Keratinocyte (primary cell): ENCODE data around the gene IQGAP3. TPM values are rescaled to one million over a fixed set of nuclear protein-coding genes. Genes with fewer than 3 reads are reported as not detected.
A peak's percentile ranks its signal among the peaks of the same experiment; 100 is the strongest.

ENCODE experiments used
- DNase-seq: peaks from one replicate; pipeline ENCODE4 v3.0.0-alpha.2; 2011; ENCODE audit warnings: low read depth, missing footprints, low spot score
- FAIRE-seq: peaks from 2 replicates; lab custom pipeline; 2011; peaks lifted over from hg19 to GRCh38; lab: Jason Lieb, UNC
- H2AFZ ChIP-seq: 2 replicates; pipeline ENCODE4 v1.6.0; 2012; ENCODE audit warnings: low read length, control low read depth, inconsistent platforms; ENCODE audit not compliant: control insufficient read depth
- H3K27ac ChIP-seq: 2 replicates; pipeline ENCODE4 v1.5.1; 2011; ENCODE audit warnings: low read length; ENCODE audit not compliant: control insufficient read depth, insufficient read depth
- H3K27me3 ChIP-seq: 3 replicates; pipeline ENCODE4 v1.6.0; 2011; ENCODE audit warnings: low read length; ENCODE audit not compliant: control insufficient read depth, insufficient read depth; ENCODE audit errors: extremely low read depth
- H3K36me3 ChIP-seq, 2 experiments: 2 replicates in 1 of 2; 3 replicates in 1 of 2; pipeline ENCODE4 v1.5.1; 2011; ENCODE audit warnings: low read length in 2 of 2, mild to moderate bottlenecking in 1 of 2; ENCODE audit not compliant: control insufficient read depth in 2 of 2, insufficient read depth in 2 of 2; ENCODE audit errors: extremely low read depth in 1 of 2
- H3K4me1 ChIP-seq: 3 replicates; pipeline ENCODE4 v1.5.1; 2011; ENCODE audit warnings: low read length; ENCODE audit not compliant: control insufficient read depth, insufficient read depth; ENCODE audit errors: extremely low read depth
- H3K4me2 ChIP-seq: 3 replicates; pipeline ENCODE4 v1.6.0; 2011; ENCODE audit warnings: low read depth, low read length; ENCODE audit not compliant: control insufficient read depth, insufficient read depth; ENCODE audit errors: extremely low read depth
- H3K4me3 ChIP-seq, 3 experiments: fragments of 200-600 bp in 1 of 3; sonication (generic) in 1 of 3; 2 replicates in 2 of 3; 3 replicates in 1 of 3; pipeline ENCODE4 v1.5.1; 2011 to 2016; ENCODE audit warnings: low read length in 3 of 3, mild to moderate bottlenecking in 3 of 3, control low read depth in 2 of 3, inconsistent platforms in 1 of 3, low read depth in 1 of 3, mixed read lengths in 1 of 3, mixed run types in 1 of 3, moderate library complexity in 1 of 3; ENCODE audit not compliant: control insufficient read depth in 2 of 3, insufficient read depth in 2 of 3; ENCODE audit errors: extremely low read depth in 1 of 3
- H3K79me2 ChIP-seq: 2 replicates; pipeline ENCODE4 v1.6.0; 2012; ENCODE audit warnings: low read length; ENCODE audit not compliant: control insufficient read depth, insufficient read depth
- H3K9ac ChIP-seq: 3 replicates; pipeline ENCODE4 v1.6.0; 2011; ENCODE audit warnings: low read length; ENCODE audit not compliant: control insufficient read depth, insufficient read depth; ENCODE audit errors: extremely low read depth
- H3K9me1 ChIP-seq: 3 replicates; pipeline ENCODE4 v1.6.0; 2011; ENCODE audit warnings: low read length; ENCODE audit not compliant: control insufficient read depth, insufficient read depth; ENCODE audit errors: extremely low read depth
- H3K9me3 ChIP-seq: 2 replicates; pipeline ENCODE4 v1.5.1; 2012; ENCODE audit warnings: low read depth, low read length; ENCODE audit not compliant: control insufficient read depth
- H4K20me1 ChIP-seq: 3 replicates; pipeline ENCODE4 v1.6.0; 2011; ENCODE audit warnings: low read length; ENCODE audit not compliant: control insufficient read depth, insufficient read depth; ENCODE audit errors: extremely low read depth
- EZH2 ChIP-seq: IDR thresholded peaks from one replicate; pipeline ENCODE4 v1.6.1; 2012; ENCODE audit warnings: inconsistent platforms, mild to moderate bottlenecking, low read length, moderate library complexity
- dilution Hi-C: fragments of 300-500 bp; cut with MboI; formaldehyde crosslinking; loops from one replicate; pipeline ENCODE4 v1.7.0; 2020; ENCODE audit warnings: low sequenced_read_pairs; ENCODE audit not compliant: extremely low pct_ligation_motif_present
- polyA plus RNA-seq, 5 experiments: library from polyadenylated mRNA; depleted of rRNA in 3 of 5; stranded (reverse) in 3 of 5; stranded (forward) in 1 of 5; unstranded in 1 of 5; fragments of >200 nt; gene quantifications; 1 replicate in 1 of 5; 2 replicates in 3 of 5; 3 replicates in 1 of 5; pipeline versions ENCODE4 v1.2.1 to v1.2.3, GENCODE V29; 2011 to 2012; ENCODE audit warnings: missing spikeins in 2 of 5, low read depth in 1 of 5, low replicate concordance in 1 of 5
- TF ChIP-seq, protein P1 (sequence below), 3 experiments: IDR thresholded peaks in 1 of 3; conservative IDR thresholded peaks in 1 of 3; optimal IDR thresholded peaks in 1 of 3; 2 replicates in 2 of 3; 3 replicates in 1 of 3; pipeline versions ENCODE3 to v1.5.1; 2011; ENCODE audit warnings: low read length in 3 of 3, mild to moderate bottlenecking in 3 of 3, moderate library complexity in 2 of 3, control low read depth in 1 of 3, inconsistent platforms in 1 of 3; ENCODE audit not compliant: insufficient read depth in 2 of 3; ENCODE audit errors: extremely low read depth in 1 of 3

IQGAP3 gene
- polyA plus RNA-seq, 1 donor (not counting 4 experiments of a cell fraction or from before 2014, with no cell fraction given): 5.3 TPM

DNA sequence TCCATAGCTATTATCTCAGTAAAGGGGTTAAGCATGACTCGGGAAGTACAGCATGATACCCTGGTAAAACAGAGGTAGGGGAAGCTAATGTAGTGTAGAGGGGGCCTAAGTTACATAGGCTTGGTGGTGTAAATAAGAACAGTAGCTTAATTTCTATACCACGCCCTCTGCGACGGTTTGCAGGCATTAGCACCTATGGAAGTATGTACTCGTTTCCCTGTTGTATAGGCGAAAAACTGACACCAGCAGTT is 18.7 kb upstream of the IQGAP3 start:
- Histone ChIP-seq H2AFZ (peak overlapping the region; percentile 99), H3K4me2 (peak overlapping the region; percentile 99), H3K9me1 (no peaks in the 10 kb centered on the region), H3K4me3 (peak overlapping the region; percentile 73 to 88 (median 88)), H3K27me3 (no peaks in the 10 kb centered on the region), H3K9me3 (no peaks in the 10 kb centered on the region), H4K20me1 (no peaks in the 10 kb centered on the region), H3K27ac (peak overlapping the region; percentile 87), H3K4me1 (peaks cover 13% of the 10 kb centered on the region), H3K79me2 (peaks cover 11% of the 10 kb centered on the region), H3K9ac (peak overlapping the region; percentile 86), H3K36me3 (peaks cover 20 to 24% of the 10 kb centered on the region in 2 experiments)
- FAIRE-seq (peak; percentile 17), DNase-seq (no peak)
- dilution Hi-C loops: no loop called here
- TF ChIP-seq, protein P1, sequence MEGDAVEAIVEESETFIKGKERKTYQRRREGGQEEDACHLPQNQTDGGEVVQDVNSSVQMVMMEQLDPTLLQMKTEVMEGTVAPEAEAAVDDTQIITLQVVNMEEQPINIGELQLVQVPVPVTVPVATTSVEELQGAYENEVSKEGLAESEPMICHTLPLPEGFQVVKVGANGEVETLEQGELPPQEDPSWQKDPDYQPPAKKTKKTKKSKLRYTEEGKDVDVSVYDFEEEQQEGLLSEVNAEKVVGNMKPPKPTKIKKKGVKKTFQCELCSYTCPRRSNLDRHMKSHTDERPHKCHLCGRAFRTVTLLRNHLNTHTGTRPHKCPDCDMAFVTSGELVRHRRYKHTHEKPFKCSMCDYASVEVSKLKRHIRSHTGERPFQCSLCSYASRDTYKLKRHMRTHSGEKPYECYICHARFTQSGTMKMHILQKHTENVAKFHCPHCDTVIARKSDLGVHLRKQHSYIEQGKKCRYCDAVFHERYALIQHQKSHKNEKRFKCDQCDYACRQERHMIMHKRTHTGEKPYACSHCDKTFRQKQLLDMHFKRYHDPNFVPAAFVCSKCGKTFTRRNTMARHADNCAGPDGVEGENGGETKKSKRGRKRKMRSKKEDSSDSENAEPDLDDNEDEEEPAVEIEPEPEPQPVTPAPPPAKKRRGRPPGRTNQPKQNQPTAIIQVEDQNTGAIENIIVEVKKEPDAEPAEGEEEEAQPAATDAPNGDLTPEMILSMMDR (optimal IDR thresholded peaks at IDR 0.05 in 1 of 3, IDR thresholded peaks at IDR 0.05 in 1 of 3, conservative IDR thresholded peaks at IDR 0.05 in 1 of 3; ENCODE audit: extremely low read depth in 1 of 3, insufficient read depth in 2 of 3, low read length in 3 of 3): no peak
- no peak for TF ChIP-seq EZH2

DNA sequence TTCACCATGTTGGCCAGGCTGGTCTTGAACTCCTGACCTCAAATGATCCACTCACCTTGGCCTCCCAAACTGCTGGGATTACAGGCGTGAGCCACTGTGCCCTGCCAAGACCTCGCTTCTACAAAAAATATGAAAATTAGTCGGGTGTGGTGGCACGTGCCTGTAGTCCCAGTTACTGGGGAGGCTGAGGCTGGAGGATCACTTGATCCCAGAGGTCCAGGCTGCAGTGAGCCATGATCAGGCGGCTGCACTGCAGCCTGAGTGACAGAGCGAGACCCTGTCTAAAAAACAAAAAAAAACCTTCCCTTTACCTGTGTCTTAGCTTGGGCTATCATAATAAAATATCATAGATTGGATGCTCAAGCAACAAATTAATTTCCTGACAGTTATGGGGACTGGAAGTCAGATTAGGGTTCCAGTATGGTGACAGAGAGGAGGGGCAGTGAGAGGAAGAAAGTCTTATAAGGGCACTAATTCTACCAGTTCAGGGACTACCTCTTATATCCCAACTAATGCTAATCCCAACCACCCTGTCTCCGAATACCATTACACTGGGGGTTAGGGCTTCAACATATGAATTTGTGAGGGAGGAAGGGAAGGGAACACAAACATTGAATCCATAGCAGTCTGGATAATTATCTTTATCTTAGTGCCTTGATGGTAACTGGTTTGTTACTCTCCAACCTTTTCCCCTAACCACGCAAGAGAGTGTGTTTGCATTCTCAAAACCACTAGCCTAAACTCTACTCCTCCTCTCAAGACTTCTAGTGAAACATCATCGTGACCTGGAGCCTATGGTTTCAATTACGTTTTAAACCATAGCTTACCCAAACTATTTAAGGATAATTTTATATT is 18.2 kb upstream of the IQGAP3 start:
- no peak overlapping the region for H3K27ac ChIP-seq
- peak overlapping the region in 2 of 3 experiments; percentile 88 for H3K4me3 ChIP-seq
- peaks cover 11% of the 10 kb centered on the region for H3K79me2 ChIP-seq
- DNase-seq: no peak
- peak overlapping the region; percentile 99 for H3K4me2 ChIP-seq
- TF ChIP-seq, protein P1 (optimal IDR thresholded peaks at IDR 0.05 in 1 of 3, IDR thresholded peaks at IDR 0.05 in 1 of 3, conservative IDR thresholded peaks at IDR 0.05 in 1 of 3; ENCODE audit: extremely low read depth in 1 of 3, insufficient read depth in 2 of 3, low read length in 3 of 3): no peak
- no peak for TF ChIP-seq EZH2
- no peaks in the 10 kb centered on the region for H3K27me3 ChIP-seq
- dilution Hi-C loops: no loop called here
- H3K9ac ChIP-seq: peak overlapping the region; percentile 86
- peaks cover 13% of the 10 kb centered on the region for H3K4me1 ChIP-seq
- H4K20me1 ChIP-seq: no peaks in the 10 kb centered on the region
- peaks cover 15 to 20% of the 10 kb centered on the region in 2 experiments for H3K36me3 ChIP-seq
- H3K9me1 ChIP-seq: no peaks in the 10 kb centered on the region
- H2AFZ ChIP-seq: peak overlapping the region; percentile 99
- no peak for FAIRE-seq
- H3K9me3 ChIP-seq: no peaks in the 10 kb centered on the region
